COLO668 (cell line): ENCODE data around the gene BHLHE23.

ENCODE experiments used
- DNase-seq: peaks from one replicate; lab custom pipeline; 2025; ENCODE audit not compliant: unreplicated experiment; lab: John Stamatoyannopoulos, UW

Gene BHLHE23

DNA sequence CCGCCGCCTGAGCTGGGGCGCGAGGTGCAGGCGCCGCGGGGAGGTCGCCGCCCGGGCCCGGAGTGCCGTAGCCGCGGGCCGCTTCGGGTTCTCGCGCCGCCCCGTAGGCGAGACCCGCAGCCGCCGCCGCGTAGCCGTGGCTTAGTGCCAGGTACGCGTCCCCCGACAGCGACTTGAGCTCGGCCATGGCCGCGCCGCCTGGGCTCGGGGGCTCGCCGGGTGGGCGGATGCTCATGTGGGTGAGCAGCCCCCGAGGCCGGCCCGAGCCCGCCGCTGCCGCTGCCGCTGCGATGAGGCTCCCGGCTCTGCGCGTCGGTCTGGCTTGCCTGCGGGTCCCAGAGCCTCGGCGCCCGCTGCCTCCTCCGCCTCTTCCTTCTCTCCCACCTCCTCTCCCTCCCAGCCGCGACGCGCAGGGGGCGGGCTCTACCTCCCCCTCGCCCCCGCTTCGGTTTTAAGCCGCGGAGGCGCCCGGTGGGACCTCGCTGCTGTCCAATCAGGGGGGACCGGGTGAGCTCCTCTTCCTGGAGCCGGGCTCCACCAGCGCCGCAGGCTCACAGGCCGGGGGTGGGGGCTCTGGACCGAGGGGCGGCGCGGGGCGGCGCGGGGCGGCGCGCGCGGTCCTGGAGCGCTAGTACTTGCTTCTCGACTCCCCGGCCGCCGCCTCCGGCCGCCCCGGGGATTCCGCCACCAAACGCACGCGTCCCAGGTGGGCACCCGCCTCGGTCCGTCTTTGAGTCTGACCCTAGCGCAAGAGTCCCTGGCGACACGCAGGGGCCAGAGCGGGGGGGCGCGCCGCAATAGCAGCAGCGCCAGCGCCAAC lies at the start of gene BHLHE23:
Gene BHLHE23, minus strand, starts transcription at position 425 of the 820 bp plus-strand sequence. Its CDS starts 190 bp downstream, at position 235.
- no peak for DNase-seq

DNA sequence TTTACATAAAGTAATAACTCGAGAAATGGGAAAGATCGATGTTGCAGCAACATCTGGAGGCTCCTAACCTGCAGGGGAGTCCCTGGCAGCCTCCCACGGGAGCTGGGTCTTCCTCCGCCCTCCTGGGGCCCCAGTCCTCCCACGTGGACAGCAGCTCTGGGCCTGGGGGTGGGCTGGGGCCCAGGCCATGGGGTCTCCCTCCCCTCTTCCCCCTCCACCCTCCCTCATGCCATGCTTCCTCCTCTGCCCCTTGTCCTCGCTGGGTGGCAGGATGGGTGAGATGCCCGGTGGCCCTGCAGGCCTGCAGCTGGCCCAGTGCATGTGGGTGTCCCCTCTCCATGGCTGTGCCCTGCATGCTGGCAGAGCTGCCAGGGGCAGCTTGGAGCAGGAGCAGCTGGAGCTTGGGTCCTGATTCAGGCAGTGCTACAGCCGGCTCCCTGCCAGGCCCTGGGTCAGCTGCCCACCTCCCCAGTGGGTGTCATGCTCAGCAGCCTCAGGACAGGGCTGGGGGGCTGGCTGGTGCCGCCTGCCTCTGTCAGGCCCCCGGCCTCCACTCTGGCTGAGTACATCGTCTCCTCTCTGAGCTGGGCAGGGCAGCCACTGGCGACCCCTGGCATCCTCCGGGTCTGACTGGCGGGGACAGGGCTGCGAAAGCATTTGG lies 48.9 kb upstream of the BHLHE23 start:
- no peak for DNase-seq

DNA sequence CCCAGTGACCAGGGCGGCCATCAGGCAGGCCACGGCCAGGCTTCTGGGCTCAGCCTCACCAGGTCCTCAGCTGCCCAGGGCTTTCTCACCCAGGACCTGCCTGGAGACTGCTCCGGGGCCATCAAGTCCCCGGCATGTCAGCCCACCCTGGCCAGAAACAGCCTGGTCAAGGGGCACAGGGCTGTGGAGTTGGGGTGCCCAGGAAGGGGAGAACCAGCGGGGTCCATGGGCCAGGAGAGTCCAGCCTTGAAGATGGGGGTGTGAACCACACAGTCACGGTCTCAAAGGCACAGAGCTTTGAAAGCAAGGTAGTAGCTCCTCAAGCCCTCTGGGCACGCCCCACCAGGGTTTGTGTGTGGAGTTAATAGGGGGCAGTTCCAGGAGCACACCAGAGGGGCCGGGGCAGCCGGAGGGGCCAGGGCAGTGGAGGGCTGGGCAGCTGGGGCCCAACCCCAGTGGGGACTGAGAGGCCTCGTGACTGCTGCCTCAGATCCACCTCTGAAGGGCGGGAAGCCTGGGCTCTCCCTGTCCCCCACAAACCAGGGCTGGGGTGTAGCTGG lies 48.0 kb upstream of the BHLHE23 start:
- DNase-seq, result no peak

DNA sequence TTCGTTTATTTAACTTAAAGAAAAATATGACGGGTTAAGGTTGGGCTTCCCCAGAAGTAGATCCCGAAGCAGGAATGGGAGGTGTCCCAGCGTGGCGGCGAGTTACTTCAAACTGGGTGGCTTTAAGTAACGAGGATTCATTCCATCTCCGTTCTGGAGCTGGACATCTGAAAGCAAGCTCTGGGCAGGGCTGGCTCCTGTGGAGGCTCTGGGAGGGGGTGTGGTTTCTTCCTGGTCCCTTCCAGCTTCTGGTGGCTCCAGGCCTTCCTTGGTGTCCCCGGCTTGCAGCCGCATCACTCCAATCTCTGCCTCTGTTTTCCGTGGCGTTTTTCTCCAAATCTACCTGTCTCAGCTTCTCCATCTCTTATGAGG lies 47.3 kb upstream of the BHLHE23 start:
- no peak for DNase-seq

DNA sequence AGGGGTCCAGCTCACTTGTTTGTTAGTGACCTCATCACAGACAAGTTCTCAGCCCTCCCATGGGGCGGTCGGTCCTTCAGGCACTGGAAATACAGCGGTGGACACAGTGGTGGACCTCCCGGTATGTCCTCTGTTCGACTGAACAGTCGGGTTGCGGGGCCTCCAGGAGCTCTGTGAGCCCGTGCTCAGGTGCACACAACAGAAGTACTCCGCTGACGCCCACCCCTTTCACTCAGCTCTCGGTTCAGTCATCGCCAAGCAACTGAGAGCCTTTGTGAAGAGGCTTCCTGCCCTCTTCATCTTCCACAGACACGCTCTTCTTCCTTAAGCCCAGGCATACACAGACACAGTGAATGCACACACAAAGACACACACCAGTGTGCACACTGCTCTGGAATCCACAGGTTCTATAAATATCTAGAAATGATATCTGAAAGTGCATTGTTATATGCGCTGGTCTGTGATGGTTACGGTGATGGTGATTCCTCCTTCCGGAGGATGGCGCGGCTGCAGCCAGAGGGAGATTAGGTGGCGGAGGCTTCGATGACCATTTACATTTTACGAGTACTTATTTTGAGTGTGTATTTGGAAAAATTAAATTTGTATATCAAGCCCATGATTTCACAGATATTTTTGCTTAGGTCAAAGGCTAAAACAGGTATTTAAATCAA lies 46.8 kb upstream of the BHLHE23 start:
- DNase-seq, result no peak

DNA sequence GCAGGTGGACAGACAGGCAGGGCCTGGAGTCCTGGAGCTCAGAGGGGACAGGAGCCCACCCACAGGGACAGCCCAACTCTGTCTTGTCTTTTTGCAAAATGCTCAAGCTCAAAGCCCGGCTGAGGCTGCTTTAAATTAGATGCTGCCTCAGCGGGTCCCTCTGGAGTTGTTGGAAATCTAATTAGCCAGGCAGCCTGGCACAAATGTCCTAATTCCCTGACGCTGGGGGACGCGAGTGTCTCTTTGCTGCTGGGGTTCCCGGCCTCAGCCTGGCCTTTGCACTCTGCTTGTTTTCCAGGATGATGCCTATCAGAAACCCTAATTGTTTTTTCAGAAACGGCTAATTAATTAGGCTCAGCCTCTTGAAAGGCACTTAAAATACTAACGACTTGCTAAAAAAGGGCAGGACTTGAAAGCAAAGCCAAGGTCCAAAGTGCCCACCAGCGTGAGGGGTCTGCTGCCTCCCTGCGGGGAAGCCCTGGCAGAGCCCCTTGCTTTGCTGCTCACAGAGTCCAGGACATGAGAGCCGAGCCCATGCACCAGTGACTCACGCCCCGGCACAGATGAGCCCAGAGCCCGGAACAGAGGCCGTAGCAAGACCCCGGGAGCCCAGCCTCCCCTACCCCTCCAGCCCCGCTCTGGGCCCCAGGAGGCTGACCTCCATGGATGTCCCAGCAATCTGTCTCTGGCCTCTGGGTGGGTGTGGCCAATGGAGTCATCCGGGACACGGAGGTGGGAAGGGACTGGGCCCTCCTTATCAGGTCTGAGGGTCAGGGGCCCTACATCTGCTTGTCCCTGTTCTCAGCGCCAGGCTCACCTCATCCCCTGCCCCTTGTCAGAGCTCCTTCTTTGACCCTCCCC lies 46.0 kb upstream of the BHLHE23 start:
- DNase-seq, result no peak

DNA sequence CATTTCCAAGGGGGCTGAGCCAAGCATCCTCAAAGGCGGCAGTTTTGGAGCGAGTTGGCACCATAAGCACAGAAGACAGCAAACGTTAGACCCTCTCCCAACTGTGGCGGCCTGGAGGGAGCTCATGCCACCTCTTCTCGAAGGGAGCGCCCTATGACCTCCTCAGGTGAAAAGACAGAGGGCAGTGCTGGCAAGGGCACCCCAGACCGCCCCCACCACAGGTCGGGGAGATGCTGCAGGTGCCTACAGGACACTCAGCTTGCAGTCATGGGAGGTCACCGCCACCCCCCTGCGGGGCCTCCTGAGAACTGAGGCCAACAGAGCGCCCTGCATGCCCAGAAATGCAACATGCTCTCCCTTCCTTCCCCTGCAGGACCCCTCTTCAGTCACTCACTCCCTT lies 45.1 kb upstream of the BHLHE23 start:
- no peak for DNase-seq

DNA sequence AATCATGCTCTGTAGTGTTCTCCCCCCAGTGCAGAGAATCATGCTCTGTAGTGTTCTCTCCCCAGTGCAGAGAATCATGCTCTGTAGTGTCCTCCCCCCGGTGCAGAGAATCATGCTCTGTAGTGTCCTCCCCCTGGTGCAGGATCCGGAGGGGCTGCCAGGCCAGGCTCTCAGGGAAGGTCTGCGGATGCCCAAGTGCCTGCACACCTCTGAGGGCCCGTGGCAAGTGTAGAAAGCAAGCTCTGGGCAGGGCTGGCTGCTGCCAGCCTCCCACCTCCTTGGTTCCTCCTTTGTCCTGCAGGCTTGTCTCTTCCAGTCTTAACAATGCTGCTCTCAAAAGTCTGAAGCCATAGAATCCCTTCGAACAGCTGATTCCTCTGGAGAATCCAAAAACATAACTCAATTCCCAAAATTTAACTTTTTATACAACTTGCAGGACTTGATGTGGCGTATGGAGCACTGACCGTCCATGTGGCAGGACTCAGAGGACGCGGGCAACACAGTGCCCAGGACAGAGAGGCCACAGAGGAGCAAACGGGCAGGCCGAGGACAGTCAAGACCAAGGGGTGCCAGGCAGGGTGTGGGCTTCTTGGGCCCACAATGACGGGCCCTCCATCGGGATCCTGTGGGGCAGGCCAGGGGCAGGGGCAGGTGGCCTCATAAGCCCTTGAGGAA lies 44.6 kb upstream of the BHLHE23 start:
- DNase-seq, result no peak

DNA sequence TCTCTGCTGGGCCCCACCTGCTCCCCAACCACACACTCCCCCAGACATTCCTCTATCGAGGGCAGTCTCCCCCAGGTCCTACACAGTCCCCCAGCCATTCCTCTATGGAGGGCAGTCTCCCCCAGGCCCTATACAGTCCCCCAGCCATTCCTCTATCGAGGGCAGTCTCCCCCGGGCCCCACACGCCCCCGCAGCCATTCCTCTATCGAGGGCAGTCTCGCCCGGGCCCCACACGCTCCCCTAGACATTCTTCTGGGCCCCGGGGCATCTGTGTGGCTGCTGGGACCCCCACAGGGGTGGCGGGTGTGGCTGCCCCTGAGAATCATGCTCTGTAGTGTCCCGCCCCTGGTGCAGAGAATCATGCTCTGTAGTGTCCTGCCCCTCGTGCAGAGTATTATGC lies 43.6 kb upstream of the BHLHE23 start:
- no peak for DNase-seq

DNA sequence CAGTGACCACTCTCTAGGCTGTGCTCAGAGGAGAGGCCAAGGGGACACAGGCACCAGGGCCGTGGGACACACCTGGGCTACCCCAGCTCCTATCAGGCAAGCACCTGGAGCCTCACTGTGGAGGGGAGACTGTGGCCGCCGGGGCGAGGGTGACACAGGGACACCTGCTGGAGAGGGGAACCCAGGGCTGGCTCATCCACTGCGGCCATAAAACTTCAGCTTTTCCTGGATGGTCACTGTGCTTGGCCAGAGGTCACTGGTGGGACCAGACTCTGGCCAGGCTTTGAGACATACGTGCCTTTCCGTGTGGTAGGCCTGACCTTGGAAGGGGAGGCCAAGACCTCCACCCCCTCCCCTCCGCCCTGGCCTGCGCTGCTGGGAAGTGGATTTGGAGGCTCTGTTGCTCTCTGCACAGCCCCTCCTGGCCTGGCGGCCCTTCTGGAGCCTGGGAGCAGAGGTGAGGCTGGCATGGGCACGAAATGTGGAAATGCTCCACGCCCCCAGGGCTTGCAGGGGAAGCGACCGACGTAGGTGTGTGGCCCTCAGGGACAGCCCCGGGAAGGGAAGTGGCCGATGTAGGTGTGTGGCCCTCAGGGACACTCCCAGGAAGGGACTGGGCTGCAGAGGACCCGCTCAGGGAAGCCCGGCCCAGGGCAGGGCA lies 42.9 kb upstream of the BHLHE23 start:
- no peak for DNase-seq

DNA sequence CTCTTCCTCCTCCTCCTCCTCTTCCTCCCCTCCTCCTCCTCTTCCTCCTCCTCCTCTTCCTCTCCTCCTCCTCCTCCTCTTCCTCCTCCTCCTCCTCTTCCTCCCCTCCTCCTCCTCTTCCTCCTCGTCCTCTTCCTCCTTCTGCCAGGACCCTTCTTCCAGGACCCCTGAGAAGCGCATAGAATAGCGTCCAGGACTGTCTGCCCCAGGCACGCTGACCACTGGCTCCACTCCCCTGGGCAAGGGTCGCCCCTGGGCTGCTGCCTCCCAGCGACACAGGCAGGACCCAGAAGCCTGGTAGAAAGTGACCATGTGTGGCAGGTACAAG lies 42.4 kb upstream of the BHLHE23 start:
- DNase-seq, result no peak

DNA sequence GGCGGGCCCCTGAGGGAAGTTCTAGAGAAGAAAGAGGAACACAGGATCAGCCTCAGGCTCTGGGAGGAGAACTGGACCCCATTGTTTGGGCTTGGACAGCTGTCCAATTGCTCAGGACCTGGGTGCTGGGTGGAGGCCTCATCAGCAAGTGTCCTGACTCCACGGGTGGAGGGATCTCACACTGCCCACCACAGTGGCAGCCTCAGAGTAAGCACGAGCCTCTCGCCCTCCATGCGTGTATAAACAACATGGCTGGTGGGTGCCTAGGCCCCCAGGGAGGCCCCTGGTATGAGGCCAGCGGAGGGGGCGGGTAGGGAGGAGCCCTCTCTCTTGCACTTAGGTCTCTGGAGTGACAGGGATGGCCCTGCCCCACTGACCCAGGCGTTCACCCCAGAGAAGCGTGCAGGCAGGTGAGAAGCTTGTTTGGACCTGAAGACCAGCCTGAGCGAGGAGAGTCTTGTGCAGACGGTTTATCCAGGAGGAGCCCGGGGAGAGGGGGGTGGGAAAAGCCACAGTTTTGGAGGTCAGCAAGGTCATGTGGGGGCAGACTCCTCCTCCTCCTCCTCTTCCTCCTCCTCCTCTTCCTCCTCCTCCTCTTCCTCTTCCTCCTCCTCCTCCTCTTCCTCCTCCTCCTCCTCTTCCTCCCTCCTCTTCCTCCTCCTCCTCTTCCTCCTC lies 41.9 kb upstream of the BHLHE23 start:
- no peak for DNase-seq

DNA sequence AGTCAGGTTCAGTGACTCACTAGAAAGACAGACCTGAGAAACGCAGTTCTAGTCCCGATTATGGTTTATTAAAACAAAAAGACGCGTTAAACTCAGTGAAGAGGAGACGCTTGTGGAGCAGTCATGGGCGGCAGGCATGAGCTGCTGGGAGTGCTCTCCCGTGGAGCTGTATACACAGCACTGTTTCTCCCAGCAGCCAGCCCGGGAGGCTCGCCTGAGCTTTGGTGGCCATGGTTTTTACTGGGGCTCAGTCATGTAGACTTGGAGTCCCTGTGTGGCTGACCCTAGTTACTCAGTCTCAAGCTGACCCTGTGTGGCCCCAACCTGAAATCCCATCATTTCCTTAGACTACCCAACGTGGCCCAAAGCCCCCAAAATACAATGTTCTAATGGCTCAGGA lies 41.2 kb upstream of the BHLHE23 start:
- DNase-seq, result no peak

DNA sequence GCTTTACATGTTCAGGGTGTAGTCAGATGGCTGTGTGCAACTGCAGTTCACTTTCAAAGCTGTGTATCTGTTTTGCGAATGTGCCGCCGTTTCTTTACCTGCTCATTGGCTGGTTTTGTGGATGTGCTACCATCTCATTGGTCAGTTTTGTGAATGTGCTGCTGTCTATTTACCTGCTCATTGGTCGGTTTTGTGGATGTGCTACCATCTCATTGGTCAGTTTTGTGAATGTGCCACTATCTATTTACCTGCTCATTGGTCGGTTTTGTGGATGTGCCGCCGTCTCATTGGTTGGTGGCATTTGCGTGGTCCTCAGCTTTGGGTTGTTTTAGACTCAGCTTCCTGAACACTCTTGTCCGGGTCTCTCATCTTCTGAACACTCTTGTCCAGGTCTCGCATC lies 40.5 kb upstream of the BHLHE23 start:
- DNase-seq, result no peak

DNA sequence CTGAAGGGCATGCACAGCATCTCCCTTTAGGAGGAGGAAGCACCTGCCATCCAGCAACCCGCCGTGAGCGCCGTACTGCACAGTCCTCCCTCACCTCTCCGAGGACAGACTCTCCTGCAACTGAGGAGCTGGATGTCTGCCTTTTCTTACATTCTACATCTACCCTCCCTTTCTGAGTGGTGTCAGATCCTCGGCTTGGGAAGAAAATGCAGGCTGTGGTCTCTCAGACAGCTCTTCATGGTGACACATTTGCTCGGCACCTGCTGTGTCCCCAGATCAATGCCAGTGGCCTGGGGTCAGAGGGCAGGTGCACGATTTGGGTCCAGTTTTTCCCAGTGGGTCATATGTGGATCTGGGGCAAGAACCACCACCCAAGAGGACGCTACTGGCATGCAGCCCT lies 40.1 kb upstream of the BHLHE23 start:
- no peak for DNase-seq

DNA sequence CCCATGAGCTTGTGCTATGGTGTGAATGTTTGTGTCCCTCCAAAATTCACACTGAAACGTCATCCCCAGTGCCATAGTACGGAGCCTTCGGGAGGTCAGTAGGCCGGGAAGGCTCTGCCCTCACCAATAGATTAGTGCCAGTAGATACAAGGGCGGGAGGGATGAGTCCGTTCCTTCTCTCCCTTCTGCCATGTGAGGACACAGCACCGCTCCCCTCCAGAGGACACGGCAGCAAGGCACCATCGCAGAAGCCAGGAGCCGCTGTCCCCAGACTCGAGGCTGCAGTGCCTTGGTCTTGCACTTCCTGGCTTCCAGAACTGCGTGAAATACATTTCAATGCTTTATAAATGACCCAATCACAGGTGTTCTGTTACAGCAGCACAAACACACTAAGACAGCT lies 39.2 kb upstream of the BHLHE23 start:
- DNase-seq, result no peak

DNA sequence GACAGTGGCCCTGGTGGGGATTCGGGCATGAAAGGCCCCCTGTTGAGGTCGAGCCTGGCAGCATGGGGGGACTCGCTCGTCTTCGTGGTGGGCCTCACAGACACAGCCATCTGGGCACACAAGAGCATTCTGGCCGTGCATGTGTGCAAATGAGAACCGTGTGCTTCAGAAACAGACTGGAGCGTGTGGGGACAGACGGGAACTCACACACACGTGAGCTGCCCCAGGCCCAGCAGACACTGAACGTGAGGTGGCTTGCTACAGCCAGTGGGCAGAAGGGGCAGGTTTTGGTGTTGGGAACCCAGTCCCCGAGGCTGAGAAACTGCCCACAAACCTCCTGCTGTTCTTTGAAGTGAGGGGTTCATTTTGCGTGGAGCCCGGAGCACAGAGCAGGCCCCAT lies 38.6 kb upstream of the BHLHE23 start:
- no peak for DNase-seq

DNA sequence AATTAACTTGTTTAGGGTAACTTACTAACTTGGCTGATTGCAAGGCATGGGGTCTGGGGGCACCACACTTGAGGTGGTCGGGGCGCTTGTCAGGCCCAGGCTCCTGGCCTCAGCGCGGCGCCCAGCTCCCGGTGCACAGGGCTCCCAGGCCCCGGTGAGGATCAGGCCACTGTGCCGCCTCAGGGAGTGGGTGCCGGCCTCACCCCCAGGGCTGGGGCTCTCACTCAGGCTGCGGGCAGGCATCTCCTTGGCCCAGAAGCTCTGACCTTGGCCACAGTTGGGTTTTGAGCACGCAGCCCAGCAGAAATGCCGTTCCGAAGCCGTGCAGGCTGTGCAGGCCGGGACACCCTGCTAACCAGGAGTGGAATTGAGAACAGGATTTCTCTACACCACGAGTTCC lies 37.8 kb upstream of the BHLHE23 start:
- DNase-seq, result no peak

DNA sequence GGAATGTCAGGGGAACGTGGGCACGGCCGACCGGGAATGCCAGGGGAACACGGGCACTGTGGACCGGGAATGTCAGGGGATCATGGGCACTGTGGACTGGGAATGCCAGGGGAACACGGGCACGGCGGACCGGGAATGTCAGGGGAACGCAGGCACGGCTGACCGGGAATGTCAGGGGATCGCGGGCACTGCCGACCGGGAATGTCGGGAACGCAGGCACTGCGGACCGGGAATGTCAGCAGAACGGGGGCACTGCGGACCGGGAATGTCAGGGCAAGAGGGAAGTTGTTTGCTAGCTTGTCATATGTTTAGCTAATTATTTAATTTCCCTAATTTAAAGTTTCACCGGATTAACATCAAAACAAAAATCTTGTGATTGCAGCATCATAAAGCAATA lies 37.4 kb upstream of the BHLHE23 start:
- no peak for DNase-seq
